IMR-90 (cell line): ENCODE measurements around the gene IRF2. TPM values are rescaled to one million over a fixed set of nuclear protein-coding genes. Genes with fewer than 3 reads are reported as not detected.

Source experiments
- ATAC-seq: fragments of 200-7000 bp; cut with Tn5 transposase; 2 replicates; pipeline ENCODE4 v1.9.1; 2020; ENCODE audit warnings: low read depth, mild to moderate bottlenecking, moderate library complexity
- BruUV-seq: library from RNA; stranded (reverse); fragments of 400-500 nt; replicated peaks from 2 replicates; lab custom pipeline; 2021; lab: Mats Ljungman, UMichigan
- CTCF ChIA-PET: fragments of 300-600 bp; formaldehyde crosslinking; extraction: SDS; loops from one replicate; lab custom pipeline; 2021; ENCODE audit warnings: antibody characterized with exemption; lab: Yijun Ruan, JAX
- POLR2A ChIA-PET: fragments of 300-600 bp; sonication (Branson Sonifier 250); formaldehyde crosslinking; loops from one replicate; lab custom pipeline; 2022; ENCODE audit warnings: antibody characterized with exemption; ENCODE audit not compliant: unreplicated experiment; lab: Charles Lee
- DNase-seq: peaks from one replicate; pipeline ENCODE4 v3.0.0; 2013
- H2AFZ ChIP-seq: replicated peaks from 2 replicates; pipeline ENCODE3; 2013; ENCODE audit warnings: low read length, mild to moderate bottlenecking; ENCODE audit not compliant: poor library complexity
- H2AK5ac ChIP-seq: 2 replicates; pipeline ENCODE4 v1.6.1; 2013; ENCODE audit warnings: low read depth, low read length, inconsistent platforms
- H2AK9ac ChIP-seq: replicated peaks from 2 replicates; pipeline ENCODE3; 2013; ENCODE audit warnings: mild to moderate bottlenecking, low read depth, low read length, moderate library complexity; ENCODE audit not compliant: poor library complexity
- H2BK120ac ChIP-seq: 2 replicates; pipeline ENCODE4 v1.6.1; 2013; ENCODE audit warnings: low read depth, low read length, inconsistent platforms
- H2BK15ac ChIP-seq: 3 replicates; pipeline ENCODE4 v1.6.1; 2013; ENCODE audit warnings: low read depth, low read length, inconsistent platforms
- H2BK20ac ChIP-seq: 2 replicates; pipeline ENCODE4 v1.6.1; 2013; ENCODE audit warnings: low read depth, mild to moderate bottlenecking, inconsistent platforms, low read length, moderate library complexity
- H2BK5ac ChIP-seq: 2 replicates; pipeline ENCODE4 v1.6.1; 2013; ENCODE audit warnings: mild to moderate bottlenecking, low read depth, low read length, inconsistent platforms; ENCODE audit not compliant: poor library complexity, severe bottlenecking
- H3K14ac ChIP-seq: replicated peaks from 2 replicates; pipeline ENCODE4 v1.6.1; 2013; ENCODE audit warnings: low read depth, low read length, inconsistent platforms
- H3K18ac ChIP-seq: 2 replicates; pipeline ENCODE4 v1.6.1; 2013; ENCODE audit warnings: low read depth, low read length, control low read depth
- H3K23ac ChIP-seq: 2 replicates; pipeline ENCODE4 v1.6.1; 2013; ENCODE audit warnings: low read depth, low read length, inconsistent platforms
- H3K27ac ChIP-seq: 2 replicates; pipeline ENCODE4 v1.5.1; 2013; ENCODE audit warnings: mild to moderate bottlenecking, control low read depth, low read length; ENCODE audit not compliant: insufficient read depth
- H3K27me3 ChIP-seq: 2 replicates; pipeline ENCODE4 v1.6.1; 2013; ENCODE audit warnings: low read length; ENCODE audit not compliant: control insufficient read depth, insufficient read depth
- H3K36me3 ChIP-seq: 2 replicates; pipeline ENCODE4 v1.6.1; 2013; ENCODE audit warnings: low read length, mixed read lengths; ENCODE audit not compliant: control insufficient read depth, insufficient read depth
- H3K4ac ChIP-seq: 2 replicates; pipeline ENCODE4 v1.6.1; 2013; ENCODE audit warnings: low read depth, low read length, inconsistent platforms
- H3K4me1 ChIP-seq: 2 replicates; pipeline ENCODE4 v1.6.1; 2013; ENCODE audit warnings: low read length, mixed read lengths; ENCODE audit not compliant: control insufficient read depth, insufficient read depth
- H3K4me2 ChIP-seq: 2 replicates; pipeline ENCODE4 v1.6.1; 2013; ENCODE audit warnings: low read depth, mild to moderate bottlenecking, control low read depth, low read length, moderate library complexity
- H3K4me3 ChIP-seq: 2 replicates; pipeline ENCODE4 v1.5.1; 2013; ENCODE audit warnings: low read depth, mild to moderate bottlenecking, control low read depth, low read length, moderate library complexity; ENCODE audit not compliant: insufficient read depth
- H3K56ac ChIP-seq: 2 replicates; pipeline ENCODE4 v1.6.1; 2013; ENCODE audit warnings: low read length, inconsistent platforms; ENCODE audit not compliant: insufficient read depth; ENCODE audit errors: extremely low read depth
- H3K79me1 ChIP-seq, 2 experiments: 2 replicates each; pipeline ENCODE4 v1.6.1; 2013; ENCODE audit warnings: low read length in 2 of 2, inconsistent platforms in 1 of 2, low read depth in 1 of 2
- H3K9ac ChIP-seq: 2 replicates; pipeline ENCODE4 v1.6.1; 2013; ENCODE audit warnings: low read depth, low read length, control low read depth
- H3K9me1 ChIP-seq: 2 replicates; pipeline ENCODE4 v1.6.1; 2013; ENCODE audit warnings: low read length, inconsistent platforms; ENCODE audit not compliant: insufficient read depth
- H3K9me3 ChIP-seq: 2 replicates; pipeline ENCODE4 v1.6.1; 2013; ENCODE audit warnings: low read length; ENCODE audit not compliant: control insufficient read depth, insufficient read depth
- H4K20me1 ChIP-seq: 2 replicates; pipeline ENCODE4 v1.6.1; 2013; ENCODE audit warnings: low read length, inconsistent platforms; ENCODE audit not compliant: insufficient read depth
- H4K5ac ChIP-seq: 2 replicates; pipeline ENCODE4 v1.6.1; 2013; ENCODE audit warnings: mild to moderate bottlenecking, low read depth, low read length, control low read depth
- H4K8ac ChIP-seq, 2 experiments: 2 replicates each; pipeline ENCODE4 v1.6.1; 2013; ENCODE audit warnings: low read depth in 2 of 2, low read length in 2 of 2, control low read depth in 1 of 2, inconsistent platforms in 1 of 2
- H4K91ac ChIP-seq: 2 replicates; pipeline ENCODE4 v1.6.1; 2013; ENCODE audit warnings: low read depth, low read length, inconsistent platforms; ENCODE audit not compliant: insufficient read depth
- CEBPB ChIP-seq: IDR thresholded peaks from 2 replicates; pipeline ENCODE4 v1.6.1; 2012; ENCODE audit warnings: low read depth, low read length, improper control_type of control experiment
- CHD1 ChIP-seq: IDR thresholded peaks from 2 replicates; pipeline ENCODE4 v1.6.1; 2012; ENCODE audit warnings: low read depth, low read length, improper control_type of control experiment
- MAZ ChIP-seq: IDR thresholded peaks from 2 replicates; pipeline ENCODE4 v1.6.1; 2012; ENCODE audit warnings: low read depth, mild to moderate bottlenecking, low read length, improper control_type of control experiment, moderate library complexity, borderline replicate concordance
- POLR2A ChIP-seq: IDR thresholded peaks from 2 replicates; pipeline ENCODE4 v1.6.1; 2012; ENCODE audit warnings: mild to moderate bottlenecking, low read depth, low read length
- RFX5 ChIP-seq: IDR thresholded peaks from 2 replicates; pipeline ENCODE4 v1.8.0; 2012; ENCODE audit warnings: low read depth, mild to moderate bottlenecking, low read length, moderate library complexity
- SMC3 ChIP-seq: fragments of 150-350 bp; IDR thresholded peaks from 2 replicates; pipeline ENCODE4 v1.6.1; 2016; ENCODE audit warnings: low read depth, mild to moderate bottlenecking, antibody characterized with exemption, low read length, moderate library complexity
- WGBS, 2 experiments: methylation state at CpG; one replicate each; pipeline versions ENCODE4 v1.1.5 to v1.1.7; 2013; ENCODE audit warnings: missing lambda C conversion rate in 2 of 2; ENCODE audit not compliant: insufficient read length in 1 of 2; ENCODE audit errors: extremely low coverage in 2 of 2; 5-methylcytosine and 5-hydroxymethylcytosine counted together
- dilution Hi-C: fragments of 300-500 bp; cut with HindIII; formaldehyde crosslinking; loops from one replicate; pipeline ENCODE4 v1.14.3; 2018; ENCODE audit warnings: low sequenced_read_pairs; ENCODE audit not compliant: unreplicated experiment
- in situ Hi-C: fragments of 300-500 bp; cut with MboI; formaldehyde crosslinking; loops from 3 replicates; pipeline ENCODE4 v1.14.3; 2019; ENCODE audit warnings: low sequenced_read_pairs, inconsistent platforms, mixed read lengths
- intact Hi-C: fragments of 100-400 bp; cut with micrococcal nuclease; formaldehyde crosslinking; loops from 2 replicates; pipeline ENCODE4 v1.10.0; 2022
- polyA plus RNA-seq, 3 experiments: library from polyadenylated mRNA; depleted of rRNA; stranded (reverse); fragments of >200 nt; gene quantifications; 2 replicates each; pipeline ENCODE4 v1.2.3, GENCODE V29; 2012; ENCODE audit warnings: low replicate concordance in 1 of 3
- total RNA-seq: library from RNA; depleted of rRNA; stranded (reverse); fragments of >200 nt; gene quantifications from 2 replicates; pipeline ENCODE4 v1.2.3, GENCODE V29; 2012

Gene IRF2
- total and polyA plus RNA-seq, 2 of the 4 experiments (the other 2 are of a cell fraction), result 16.5 to 21.9 TPM

- intact Hi-C loops, result loop anchor here (1.0 to 2.0 kb wide), 2 partner anchors 59 to 75 kb away; no protein-coding TSS in a partner anchor
- CTCF ChIA-PET, result no interaction called here
Observed at GRCh38 chr4:184475498-184475897, 1.1 kb upstream of the IRF2 start.

More at GRCh38 chr4:184475498-184475897, 1.1 kb upstream of the IRF2 start:
- Histone ChIP-seq H3K36me3 (no peaks in the 10 kb centered on the region), H2AK5ac (no peak overlapping the region; the same call in 1 of the 2 replicates), H3K9me1 (peaks cover 7% of the 10 kb centered on the region; the same call in 1 of the 2 replicates), H3K79me1 (peaks cover 9 to 36% of the 10 kb centered on the region in 2 experiments), H3K4me2 (peak overlapping the region; percentile 92), H3K9ac (peak overlapping the region; percentile 96), H3K27ac (peak overlapping the region; percentile 92), H3K23ac (peak overlapping the region; percentile 97), H4K8ac (peak overlapping the region; percentile 49 to 69; a peak in 2 of 4 replicates), H2BK5ac (peak overlapping the region; percentile 75), H2BK20ac (0 out of 2 replicates have a peak overlapping the region, but pooled peaks have one; percentile 1), H3K4me3 (peak overlapping the region; percentile 91), H3K9me3 (no peaks in the 10 kb centered on the region), H4K5ac (peak overlapping the region; percentile 9; the same call in 1 of the 2 replicates), H4K20me1 (peaks cover 8% of the 10 kb centered on the region; the same call in 1 of the 2 replicates), H2AK9ac (peak overlapping the region; percentile 91), H3K4ac (peak overlapping the region; percentile 96), H3K14ac (peak overlapping the region; percentile 91), H3K56ac (peak overlapping the region; percentile 94; the same call in 1 of the 2 replicates), H3K27me3 (no peaks in the 10 kb centered on the region), H4K91ac (peak overlapping the region; percentile 83; the same call in 1 of the 2 replicates), H2BK15ac (peak overlapping the region; percentile 56; the same call in 2 of the 3 replicates), H3K4me1 (peaks cover 4% of the 10 kb centered on the region; the same call in 1 of the 2 replicates), H2BK120ac (peak overlapping the region; percentile 73), H2AFZ (peak overlapping the region; percentile 88), H3K18ac (peak overlapping the region; percentile 73)
- TF ChIP-seq CEBPB, result no peak
- TF ChIP-seq CHD1, result no peak
- no peak for TF ChIP-seq SMC3
- TF ChIP-seq MAZ, result no peak
- no peak for TF ChIP-seq POLR2A
- TF ChIP-seq RFX5, result no peak
- dilution Hi-C loops, result no loop called here
- WGBS, 2 experiments, result no CpG with 5 or more reads among the region's 6 CpGs
- BruUV-seq, result no TSS peak
- POLR2A ChIA-PET, result no interaction called here
- in situ Hi-C loops, result loop anchor here (5.0 kb wide), 1 partner anchor 188 kb away; no protein-coding TSS in a partner anchor
- no peak for ATAC-seq
- DNase-seq, result no peak
